Nephron (organoid): ENCODE data around the gene KCNK7.

ENCODE experiments used
- H3K27ac Mint-ChIP-seq, 3 experiments: 2 replicates each; pipeline ENCODE4 v1.8.0; 2020; ENCODE audit warnings: mixed read lengths in 3 of 3, mild to moderate bottlenecking in 2 of 3, moderate library complexity in 1 of 3
- H3K27me3 Mint-ChIP-seq: 2 replicates; pipeline ENCODE4 v1.8.0; 2021; ENCODE audit warnings: low read depth, mild to moderate bottlenecking, moderate library complexity, mixed read lengths
- H3K36me3 Mint-ChIP-seq: 2 replicates; pipeline ENCODE4 v1.8.0; 2020; ENCODE audit warnings: low read depth, mixed read lengths
- H3K4me1 Mint-ChIP-seq: 2 replicates; pipeline ENCODE4 v1.8.0; 2020; ENCODE audit warnings: mixed read lengths
- H3K4me3 Mint-ChIP-seq, 3 experiments: 2 replicates each; pipeline ENCODE4 v1.8.0; 2020; ENCODE audit warnings: mild to moderate bottlenecking in 3 of 3, mixed read lengths in 3 of 3, moderate library complexity in 2 of 3
- H3K9me3 Mint-ChIP-seq: 2 replicates; pipeline ENCODE4 v1.8.0; 2020; ENCODE audit warnings: mixed read lengths
- CTCF ChIP-seq, 3 experiments: fragments of 200-600 bp; sonication (generic); IDR thresholded peaks; one replicate each; pipeline ENCODE4 v1.5.0; 2021; ENCODE audit warnings: antibody characterized with exemption in 3 of 3; ENCODE audit not compliant: unreplicated experiment in 3 of 3

Gene KCNK7

DNA sequence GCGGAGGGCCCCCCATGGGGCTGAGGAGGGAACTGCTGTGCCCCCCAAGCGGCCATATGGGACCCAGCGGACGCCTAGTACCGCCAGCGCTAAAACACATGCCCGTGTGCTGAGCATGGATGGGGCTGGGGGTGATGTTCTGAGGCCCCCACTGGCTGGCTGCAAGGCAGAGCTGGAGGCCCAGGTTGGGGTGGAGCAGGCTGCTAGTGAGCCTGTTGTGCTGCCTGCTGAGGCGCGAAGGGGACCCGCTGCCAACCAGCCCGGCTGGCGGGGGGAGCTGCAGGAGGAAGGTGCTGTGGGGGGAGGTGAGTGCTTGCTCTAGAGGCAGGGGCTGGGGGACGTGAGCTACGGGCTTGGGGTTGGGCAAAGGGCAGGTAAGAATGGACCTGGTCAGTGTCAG is 23.2 kb upstream of the KCNK7 start:
- Mint-ChIP-seq H3K4me3 (peak overlapping the region; percentile 43 to 73 (median 72)), H3K36me3 (peaks cover 18% of the 10 kb centered on the region), H3K9me3 (no peaks in the 10 kb centered on the region), H3K27me3 (no peaks in the 10 kb centered on the region), H3K27ac (no peak overlapping the region), H3K4me1 (peaks cover 12% of the 10 kb centered on the region)
- no peak for TF ChIP-seq CTCF (IDR thresholded peaks at IDR 0.05; ENCODE audit: unreplicated experiment in 3 of 3)

GRCh38 chr11:65617990-65618751 is 22.6 kb upstream of the KCNK7 start:
- H3K27me3 Mint-ChIP-seq = no peaks in the 10 kb centered on the region
- H3K4me1 Mint-ChIP-seq = peaks cover 12% of the 10 kb centered on the region
- TF ChIP-seq CTCF (IDR thresholded peaks at IDR 0.05; ENCODE audit: unreplicated experiment in 3 of 3) = no peak

GRCh38 chr11:65617136-65617850 is 21.7 kb upstream of the KCNK7 start:
- TF ChIP-seq CTCF (IDR thresholded peaks at IDR 0.05; ENCODE audit: unreplicated experiment in 3 of 3) = no peak
- H3K27me3 Mint-ChIP-seq = no peaks in the 10 kb centered on the region
- H3K4me3 Mint-ChIP-seq = peak overlapping the region; percentile 90 to 97 (median 95)
- peaks cover 14% of the 10 kb centered on the region for H3K36me3 Mint-ChIP-seq
- H3K4me1 Mint-ChIP-seq = peaks cover 16% of the 10 kb centered on the region
- no peak overlapping the region for H3K27ac Mint-ChIP-seq
- H3K9me3 Mint-ChIP-seq = no peaks in the 10 kb centered on the region

More at GRCh38 chr11:65617990-65618751, 22.6 kb upstream of the KCNK7 start:
- Mint-ChIP-seq H3K27ac (no peak overlapping the region), H3K9me3 (no peaks in the 10 kb centered on the region), H3K4me3 (peak overlapping the region; percentile 90 to 97 (median 95)), H3K36me3 (peaks cover 18% of the 10 kb centered on the region)

DNA sequence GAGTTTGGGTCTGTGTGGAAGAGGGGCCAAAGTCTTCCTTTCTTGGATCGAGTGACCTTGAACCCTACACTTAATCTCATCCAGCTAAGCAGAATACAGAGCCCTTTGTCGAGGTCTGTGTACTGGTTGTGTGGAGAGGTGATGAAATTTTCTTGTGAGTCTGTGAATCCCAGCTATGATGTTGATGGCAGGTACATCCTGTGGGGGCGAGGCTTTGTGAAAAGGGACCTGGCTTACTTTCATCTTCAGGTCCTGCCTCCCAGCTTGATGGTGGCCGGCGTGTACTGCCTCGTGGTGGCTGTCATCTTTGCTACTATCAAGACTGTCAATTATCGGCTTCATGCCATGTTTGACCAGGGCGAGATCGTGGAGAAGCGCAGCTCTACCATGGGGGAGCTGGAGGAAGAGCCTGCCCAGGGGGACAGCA is 21.0 kb upstream of the KCNK7 start:
- H3K27ac Mint-ChIP-seq = peak overlapping the region; percentile 72 to 89 (median 85)
- TF ChIP-seq CTCF (IDR thresholded peaks at IDR 0.05; ENCODE audit: unreplicated experiment in 3 of 3) = no peak
- peaks cover 18% of the 10 kb centered on the region for H3K36me3 Mint-ChIP-seq
- H3K27me3 Mint-ChIP-seq = no peaks in the 10 kb centered on the region
- H3K9me3 Mint-ChIP-seq = no peaks in the 10 kb centered on the region
- H3K4me3 Mint-ChIP-seq = peak overlapping the region; percentile 90 to 97 (median 95)
- H3K4me1 Mint-ChIP-seq = peaks cover 22% of the 10 kb centered on the region

DNA sequence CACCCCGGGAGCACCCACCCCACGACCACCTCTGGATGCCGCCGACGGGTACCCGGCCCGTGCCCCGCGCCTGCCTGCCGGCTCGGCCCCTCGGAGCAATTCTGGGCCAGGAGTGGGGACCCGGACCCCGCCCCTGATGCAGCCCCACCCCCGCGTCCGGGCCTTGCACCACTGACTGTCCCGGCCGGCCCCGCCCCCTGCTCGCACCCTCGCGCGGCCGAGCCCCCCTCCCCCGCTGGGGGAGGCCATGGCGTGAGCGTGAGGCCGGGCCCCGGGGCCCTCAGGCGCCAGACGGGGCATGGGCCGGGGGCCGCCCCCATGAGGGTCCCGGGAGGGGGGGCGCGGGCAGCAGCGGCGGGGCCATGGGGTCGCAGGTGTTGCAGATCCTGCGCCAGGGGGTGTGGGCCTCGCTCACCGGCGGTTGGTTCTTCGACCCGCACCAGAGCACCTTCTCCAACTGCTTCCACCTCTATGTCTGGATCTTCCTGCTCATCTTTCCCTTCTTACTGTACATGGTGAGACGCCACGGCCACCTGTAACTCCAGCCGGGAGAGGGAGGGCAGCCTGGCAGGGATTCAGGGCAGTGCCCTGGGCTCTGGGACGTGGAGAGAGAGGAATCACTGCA is 20.5 kb upstream of the KCNK7 start:
- Mint-ChIP-seq H3K27me3 (no peaks in the 10 kb centered on the region), H3K4me3 (peak overlapping the region; percentile 90 to 97 (median 95)), H3K36me3 (peaks cover 18% of the 10 kb centered on the region), H3K27ac (peak overlapping the region; percentile 72 to 96 (median 89)), H3K9me3 (no peaks in the 10 kb centered on the region), H3K4me1 (peaks cover 22% of the 10 kb centered on the region)
- TF ChIP-seq CTCF (IDR thresholded peaks at IDR 0.05; ENCODE audit: unreplicated experiment in 3 of 3) = no peak
